Fibroblast of mammary gland (primary cell): ENCODE data around the gene COL27A1.
A peak's percentile ranks its signal among the peaks of the same experiment; 100 is the strongest.

Experiments used
- DNase-seq: peaks from one replicate; pipeline ENCODE4 v3.0.0-alpha.2; 2010; ENCODE audit warnings: low read depth
- H3K4me3 ChIP-seq: 2 replicates; pipeline ENCODE4 v1.5.1; 2011; ENCODE audit warnings: low read depth, mild to moderate bottlenecking, low read length, moderate library complexity; ENCODE audit not compliant: control insufficient read depth
- TF ChIP-seq, protein P1 (sequence below): conservative IDR thresholded peaks from 2 replicates; pipeline ENCODE4 v1.5.1; 2011; ENCODE audit warnings: low read depth, low read length, inconsistent platforms; ENCODE audit not compliant: control insufficient read depth, insufficient read depth

The COL27A1 gene

DNA sequence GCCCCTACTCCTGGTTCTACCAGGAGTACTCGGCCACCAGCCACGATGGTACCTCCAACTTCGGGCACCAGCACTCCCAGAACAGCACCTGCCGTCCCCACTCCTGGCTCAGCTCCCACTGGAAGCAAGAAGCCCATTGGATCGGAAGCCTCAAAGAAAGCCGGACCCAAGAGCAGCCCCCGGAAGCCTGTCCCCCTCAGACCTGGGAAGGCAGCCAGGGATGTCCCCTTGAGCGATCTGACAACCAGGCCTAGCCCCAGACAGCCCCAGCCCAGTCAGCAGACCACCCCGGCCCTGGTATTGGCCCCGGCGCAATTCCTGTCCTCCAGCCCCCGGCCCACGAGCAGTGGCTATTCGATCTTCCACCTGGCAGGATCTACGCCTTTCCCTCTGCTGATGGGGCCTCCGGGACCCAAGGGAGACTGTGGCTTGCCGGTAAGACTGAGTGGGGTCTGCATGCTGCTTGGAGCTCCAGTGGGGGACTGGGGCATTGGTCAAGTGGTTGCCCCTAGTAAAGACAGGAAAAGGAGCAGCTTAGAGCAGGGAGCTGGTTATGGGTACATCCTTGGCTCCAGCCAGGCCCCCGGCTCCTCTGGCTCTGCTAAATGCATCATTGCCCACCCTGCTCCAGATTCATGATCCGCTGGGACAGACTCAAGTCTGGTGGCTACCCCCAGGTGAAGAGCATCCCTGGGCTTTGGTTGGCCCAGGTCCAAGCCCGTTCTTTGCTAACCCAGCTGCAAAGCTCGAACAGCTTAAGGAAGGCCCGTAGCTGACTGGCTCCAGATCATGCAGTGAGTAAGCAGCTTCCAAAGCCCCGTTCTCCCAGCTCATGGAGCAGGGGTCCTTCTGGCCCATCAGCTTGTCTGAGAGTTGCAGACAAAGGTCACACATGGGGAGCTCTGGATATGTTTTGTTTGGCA lies 14.0 kb downstream of the COL27A1 start:
- peak; percentile 79 for DNase-seq

DNA sequence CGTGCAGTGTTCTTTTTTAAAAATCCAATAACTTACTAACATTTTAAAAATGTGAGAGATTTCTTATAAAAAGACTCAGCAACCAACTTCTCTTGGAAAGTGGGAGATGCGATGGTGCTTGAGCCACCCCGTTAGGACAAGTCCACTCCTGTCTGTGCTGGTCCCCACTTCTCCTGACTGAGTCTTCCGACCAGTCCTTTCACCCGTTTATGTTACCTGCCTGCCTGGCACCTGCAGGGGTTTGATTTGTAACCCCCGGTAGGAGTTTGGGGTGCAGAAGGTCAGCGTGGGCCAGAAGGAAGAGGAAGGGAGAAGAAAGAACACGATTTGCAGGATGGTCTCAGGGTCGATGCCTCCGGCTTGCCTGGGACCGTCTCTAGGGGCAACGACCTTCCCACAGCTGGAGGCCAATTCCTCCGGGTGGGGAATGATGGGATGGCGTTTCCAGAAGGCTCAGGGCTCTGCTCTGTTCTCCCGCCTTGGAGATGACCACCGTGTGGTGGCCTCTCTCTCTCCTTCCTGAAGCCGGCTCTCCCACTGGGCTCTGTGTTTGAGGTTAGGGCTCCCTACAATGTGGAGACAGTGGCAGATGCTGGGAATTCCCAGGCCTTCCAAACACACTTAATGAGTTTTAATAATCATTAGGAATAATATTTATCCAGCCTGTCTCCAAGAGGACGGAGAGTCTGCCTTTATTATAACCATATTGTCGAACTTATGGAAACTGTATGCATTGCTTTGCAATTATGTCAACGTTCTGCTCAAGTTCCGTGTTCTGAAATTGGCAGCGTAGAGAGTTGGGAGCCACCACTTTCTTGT lies 14.8 kb downstream of the COL27A1 start:
- no peak for DNase-seq
- TF ChIP-seq, protein P1, sequence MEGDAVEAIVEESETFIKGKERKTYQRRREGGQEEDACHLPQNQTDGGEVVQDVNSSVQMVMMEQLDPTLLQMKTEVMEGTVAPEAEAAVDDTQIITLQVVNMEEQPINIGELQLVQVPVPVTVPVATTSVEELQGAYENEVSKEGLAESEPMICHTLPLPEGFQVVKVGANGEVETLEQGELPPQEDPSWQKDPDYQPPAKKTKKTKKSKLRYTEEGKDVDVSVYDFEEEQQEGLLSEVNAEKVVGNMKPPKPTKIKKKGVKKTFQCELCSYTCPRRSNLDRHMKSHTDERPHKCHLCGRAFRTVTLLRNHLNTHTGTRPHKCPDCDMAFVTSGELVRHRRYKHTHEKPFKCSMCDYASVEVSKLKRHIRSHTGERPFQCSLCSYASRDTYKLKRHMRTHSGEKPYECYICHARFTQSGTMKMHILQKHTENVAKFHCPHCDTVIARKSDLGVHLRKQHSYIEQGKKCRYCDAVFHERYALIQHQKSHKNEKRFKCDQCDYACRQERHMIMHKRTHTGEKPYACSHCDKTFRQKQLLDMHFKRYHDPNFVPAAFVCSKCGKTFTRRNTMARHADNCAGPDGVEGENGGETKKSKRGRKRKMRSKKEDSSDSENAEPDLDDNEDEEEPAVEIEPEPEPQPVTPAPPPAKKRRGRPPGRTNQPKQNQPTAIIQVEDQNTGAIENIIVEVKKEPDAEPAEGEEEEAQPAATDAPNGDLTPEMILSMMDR = no peak
- H3K4me3 ChIP-seq = no peak overlapping the region

More for the DNA sequence above, 14.0 kb downstream of the COL27A1 start:
- TF ChIP-seq, protein P1 = no peak
- H3K4me3 ChIP-seq = no peak overlapping the region

DNA sequence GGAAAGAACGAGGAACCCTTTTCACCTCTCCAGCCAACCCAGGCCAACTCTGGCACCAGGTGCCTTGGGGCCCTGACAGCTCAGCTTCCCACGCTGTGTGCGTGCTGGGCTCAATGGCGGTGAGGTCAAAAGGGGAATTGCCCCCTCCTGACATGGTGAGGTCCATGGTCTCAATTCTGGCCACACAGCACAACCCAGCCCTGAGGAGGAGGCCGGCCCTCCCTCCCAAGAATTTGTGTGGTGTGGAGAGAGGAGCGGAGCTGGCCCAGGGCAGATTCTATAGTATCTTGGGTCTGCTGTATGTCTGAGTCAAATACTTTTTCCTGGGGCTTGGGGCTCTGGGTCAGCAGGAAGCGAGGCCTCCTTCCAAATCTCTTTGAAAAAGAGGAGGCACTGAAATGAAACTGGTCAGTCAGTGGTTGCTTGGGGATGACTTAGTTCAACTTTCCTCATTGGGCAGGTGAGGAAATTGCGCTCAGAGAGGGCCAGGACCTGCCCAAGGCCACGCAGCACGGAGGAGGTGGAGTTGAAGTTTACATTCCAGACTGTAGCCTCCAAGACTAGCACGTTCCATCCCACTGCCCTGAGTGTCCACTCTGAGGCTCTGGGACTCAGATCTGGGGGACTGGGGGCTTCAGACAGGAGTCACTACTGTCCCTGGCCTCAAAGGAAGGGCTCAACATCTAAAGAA lies 15.6 kb downstream of the COL27A1 start:
- DNase-seq = no peak
- TF ChIP-seq, protein P1 = no peak
- H3K4me3 ChIP-seq = no peak overlapping the region

DNA sequence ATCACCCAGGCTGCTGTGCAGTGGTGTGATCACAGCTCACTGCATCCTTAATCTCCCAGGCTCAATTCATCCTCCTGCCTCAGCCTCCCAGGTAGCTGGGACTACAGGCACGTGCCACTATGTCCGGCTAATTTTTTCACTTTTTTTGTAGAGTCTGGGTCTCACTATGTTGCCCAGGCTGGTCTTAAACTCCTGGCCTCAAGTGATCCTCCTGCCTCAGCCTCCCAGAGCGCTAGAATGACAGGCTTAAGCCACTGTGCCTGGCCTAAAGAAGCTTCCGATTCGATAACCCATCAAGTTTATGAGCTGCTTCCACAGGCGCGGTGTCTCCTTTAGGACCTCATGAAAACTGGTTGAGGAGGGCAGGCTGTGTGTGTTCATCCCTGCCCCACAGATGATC lies 16.2 kb downstream of the COL27A1 start:
- TF ChIP-seq, protein P1 = no peak
- DNase-seq = no peak
- no peak overlapping the region for H3K4me3 ChIP-seq

DNA sequence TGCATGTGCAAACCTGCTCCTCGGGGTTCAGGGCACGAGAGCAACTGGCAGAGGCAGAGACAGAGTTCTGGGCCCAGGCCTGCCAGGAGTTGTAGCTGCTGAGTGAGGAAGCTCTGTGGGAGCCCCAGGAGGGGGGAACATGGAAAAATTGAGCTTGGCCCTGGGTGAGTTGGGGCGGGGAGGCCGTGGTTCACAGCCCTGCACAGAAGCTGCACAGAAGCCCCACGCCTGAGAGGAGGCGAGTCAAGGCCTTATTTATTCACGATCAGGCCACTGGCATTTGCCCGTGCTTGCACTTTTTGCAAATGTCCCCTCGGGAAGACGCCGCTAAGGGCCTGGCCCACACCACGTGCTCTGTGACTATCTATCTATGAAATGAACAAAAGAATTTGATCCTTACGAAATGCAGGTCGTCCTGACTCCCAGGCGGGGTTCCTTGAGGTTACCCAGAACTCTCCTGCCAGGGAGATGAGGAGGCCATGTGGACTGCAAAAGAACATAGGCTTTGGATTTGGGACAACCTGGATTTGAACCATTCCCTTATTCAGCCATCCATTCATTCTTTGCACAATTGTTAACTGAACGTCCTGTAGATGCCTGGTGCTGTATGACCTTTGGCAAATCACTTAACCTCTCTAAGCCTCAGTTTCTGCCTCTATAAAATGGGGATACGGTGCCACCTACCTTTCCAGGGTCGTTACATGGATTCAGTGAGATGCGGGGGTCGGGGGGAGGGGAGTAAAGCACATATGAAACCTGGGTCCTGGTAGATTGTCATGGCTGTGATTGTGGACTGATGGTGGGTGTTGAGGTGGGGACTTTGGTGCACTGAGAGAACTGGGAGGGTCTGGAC lies 17.9 kb downstream of the COL27A1 start:
- TF ChIP-seq, protein P1 = no peak
- DNase-seq = peak; percentile 75
- H3K4me3 ChIP-seq = no peak overlapping the region

DNA sequence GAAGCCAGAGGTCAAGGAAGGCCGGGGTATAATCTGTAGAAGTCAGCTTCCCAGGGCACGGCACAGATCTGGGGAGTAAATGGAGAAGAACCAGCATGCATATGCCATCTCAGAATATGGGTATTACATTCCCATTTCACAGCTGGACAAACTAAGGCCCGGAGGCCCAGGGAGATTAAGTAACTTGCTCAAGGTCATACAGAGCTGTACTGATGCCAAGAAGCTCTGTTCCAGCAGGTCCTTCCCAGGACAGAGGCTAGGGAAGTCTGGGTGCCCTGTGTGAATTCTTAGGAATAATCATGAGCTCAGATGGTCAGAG lies 19.2 kb downstream of the COL27A1 start:
- DNase-seq = no peak
- no peak overlapping the region for H3K4me3 ChIP-seq
- TF ChIP-seq, protein P1 = no peak
